D721Med (cell line): ENCODE data around the gene ALDH3A2.
A peak's percentile ranks its signal among the peaks of the same experiment; 100 is the strongest.

Source experiments
- DNase-seq: peaks from one replicate; pipeline ENCODE4 v3.0.0; 2011; ENCODE audit warnings: low spot score; ENCODE audit not compliant: insufficient read length
- FAIRE-seq: peaks from 2 replicates; lab custom pipeline; 2011; peaks lifted over from hg19 to GRCh38; lab: Jason Lieb, UNC
- CTCF ChIP-seq: IDR thresholded peaks from 2 replicates; pipeline ENCODE4 v1.5.1; 2012; ENCODE audit warnings: mild to moderate bottlenecking, control low read depth; ENCODE audit not compliant: insufficient read depth; ENCODE audit errors: missing control alignments

Gene ALDH3A2

GRCh38 chr17:19709841-19710240 is 61.3 kb downstream of the ALDH3A2 start:
- no peak for TF ChIP-seq CTCF
- FAIRE-seq (no peak), DNase-seq (no peak)

- DNase-seq (peak; percentile 14), FAIRE-seq (no peak)
- no peak for TF ChIP-seq CTCF
Observed at GRCh38 chr17:19712436-19713004, 64.0 kb downstream of the ALDH3A2 start.

- no peak for TF ChIP-seq CTCF
- no peak for FAIRE-seq
- peak; percentile 18 for DNase-seq
Observed at GRCh38 chr17:19713462-19713861, 64.9 kb downstream of the ALDH3A2 start.

- DNase-seq (peak; percentile 4), FAIRE-seq (no peak)
- TF ChIP-seq CTCF: no peak
Observed at GRCh38 chr17:19713901-19714361, 65.4 kb downstream of the ALDH3A2 start.

- DNase-seq: peak; percentile 16
Observed at GRCh38 chr17:19714542-19715411, 66.2 kb downstream of the ALDH3A2 start.

GRCh38 chr17:19716108-19717030 is 67.8 kb downstream of the ALDH3A2 start, which contains the start of gene SLC47A2:
TSS of gene SLC47A2 (minus strand) at chr17:19716584. CDS start at chr17:19716555, 29 bp downstream.
- DNase-seq (peak; percentile 4), FAIRE-seq (no peak)
- no peak for TF ChIP-seq CTCF

More at GRCh38 chr17:19714542-19715411, 66.2 kb downstream of the ALDH3A2 start:
- no peak for TF ChIP-seq CTCF
- no peak for FAIRE-seq
